ENCODE measurements around the gene GLIPR2.
"Not testable (repeated sequence)": the region's sequence is repeated elsewhere in the genome, so short reads cannot be mapped to it uniquely, and the experiment has no call there.

The GLIPR2 gene, protein sequence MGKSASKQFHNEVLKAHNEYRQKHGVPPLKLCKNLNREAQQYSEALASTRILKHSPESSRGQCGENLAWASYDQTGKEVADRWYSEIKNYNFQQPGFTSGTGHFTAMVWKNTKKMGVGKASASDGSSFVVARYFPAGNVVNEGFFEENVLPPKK

DNA sequence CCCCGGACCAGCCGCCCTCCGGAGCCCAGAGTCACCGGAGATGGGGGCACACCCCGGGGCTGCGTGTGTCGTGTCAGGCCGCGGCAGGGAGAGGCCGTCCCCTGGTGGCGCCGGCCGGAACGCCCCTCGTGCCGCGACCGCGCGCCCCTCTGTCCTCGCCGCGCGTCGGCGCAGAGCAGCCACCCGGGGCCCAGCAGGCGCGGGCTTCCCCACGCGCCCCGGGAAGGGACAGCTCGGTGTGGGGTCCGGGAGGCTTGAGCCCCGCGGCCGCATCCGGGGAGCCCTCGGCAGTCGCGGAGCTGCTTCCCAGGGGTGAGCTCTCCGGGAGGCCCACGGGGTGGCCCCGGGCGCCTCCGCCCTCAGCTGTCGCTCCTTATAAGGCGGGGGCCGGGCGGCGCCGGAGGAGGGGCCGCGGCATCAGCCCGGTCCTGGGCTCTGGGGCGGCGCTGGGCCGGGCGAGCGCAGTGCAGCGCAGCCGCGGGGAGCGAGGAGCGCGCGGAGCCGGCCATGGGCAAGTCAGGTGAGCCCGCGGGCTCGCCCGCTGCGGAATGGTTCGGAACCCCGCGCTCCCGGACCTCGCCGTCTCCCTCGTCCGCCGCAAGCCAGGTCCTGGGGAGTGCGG, at the start of gene GLIPR2:
Gene GLIPR2 (plus strand): TSS at position 462 of the 622 bp plus-strand sequence. CDS start 46 bp downstream, at position 508.
- peak; percentile 59 for DNase-seq

DNA sequence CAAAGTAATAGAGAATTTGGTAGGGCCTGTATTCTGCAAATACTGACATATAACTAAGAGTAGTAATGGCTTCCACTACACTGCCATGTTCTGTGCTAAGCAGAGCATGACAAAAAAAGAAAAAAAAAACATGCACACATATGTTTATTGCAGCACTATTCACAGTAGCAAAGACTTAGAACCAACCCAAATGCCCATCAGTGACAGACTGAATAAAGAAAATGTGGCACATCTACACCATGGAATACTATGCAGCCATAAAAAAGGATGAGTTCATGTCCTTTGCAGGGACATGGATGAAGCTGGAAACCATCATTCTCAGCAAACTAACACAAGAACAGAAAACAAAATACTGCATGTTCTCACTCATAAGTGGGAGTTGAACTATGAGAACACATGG, 49.5 kb upstream of the GLIPR2 start:
- DNase-seq: not testable (repeated sequence)

DNA sequence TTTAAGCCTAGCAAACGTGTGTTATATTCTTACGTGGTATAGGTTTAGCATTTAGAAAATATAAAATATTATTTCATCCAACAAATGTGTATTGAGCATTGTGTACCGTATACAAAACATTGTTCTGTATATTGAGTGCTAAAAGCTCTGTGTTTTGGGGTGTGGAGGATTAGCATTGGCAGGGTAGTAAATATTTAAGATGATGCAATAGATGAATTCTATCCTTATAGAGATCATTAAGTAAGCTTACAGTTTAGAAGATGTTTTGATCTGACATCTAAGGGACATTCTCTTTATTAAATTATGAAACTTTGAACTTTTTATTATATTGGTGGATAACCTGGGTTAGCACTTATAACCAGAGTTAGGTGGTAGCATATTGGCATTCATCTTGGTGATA, 48.5 kb upstream of the GLIPR2 start:
- DNase-seq: no peak

DNA sequence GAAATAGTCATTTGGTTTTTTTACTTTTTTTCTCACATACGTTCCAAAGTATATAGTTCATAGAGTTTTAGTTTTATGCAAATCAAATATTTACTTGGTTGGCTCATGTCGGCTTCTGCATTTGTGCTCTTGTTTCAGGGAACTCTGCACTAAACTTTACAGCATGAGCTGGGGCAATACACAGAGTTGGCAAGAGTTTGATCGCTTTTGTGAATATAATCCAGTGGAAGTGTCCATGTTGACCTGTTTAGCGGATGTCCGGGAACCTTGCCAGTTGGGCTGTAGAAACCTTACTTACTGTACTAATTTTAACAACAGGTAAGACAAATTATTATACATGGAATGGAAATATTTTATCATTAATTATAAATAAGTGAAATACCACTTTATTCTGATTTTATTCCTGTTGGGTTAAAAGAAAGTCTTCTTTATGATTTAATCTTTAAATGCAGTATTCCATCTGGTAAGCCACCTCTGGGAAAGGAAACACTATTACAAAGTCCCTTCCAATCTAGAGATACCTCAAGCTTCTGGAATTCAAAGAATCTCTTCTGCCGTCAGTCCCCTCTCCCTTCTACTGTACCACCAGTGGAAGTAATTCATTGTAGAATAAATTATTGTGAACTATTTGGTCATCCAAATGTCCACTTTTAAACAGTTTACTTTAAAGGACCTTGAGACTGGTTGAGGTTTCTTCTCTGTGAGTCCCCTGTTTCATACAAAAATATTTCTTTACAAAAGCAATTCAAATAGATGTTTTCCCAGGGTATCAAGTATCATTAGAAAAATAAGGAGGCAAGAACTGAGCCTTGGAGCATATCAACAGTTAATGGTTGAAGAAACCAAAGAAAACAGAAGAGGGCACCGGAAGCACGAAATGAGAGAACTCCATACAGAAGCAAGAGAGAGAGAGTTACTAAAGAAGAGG, 45.2 kb upstream of the GLIPR2 start:
- DNase-seq: no peak

DNA sequence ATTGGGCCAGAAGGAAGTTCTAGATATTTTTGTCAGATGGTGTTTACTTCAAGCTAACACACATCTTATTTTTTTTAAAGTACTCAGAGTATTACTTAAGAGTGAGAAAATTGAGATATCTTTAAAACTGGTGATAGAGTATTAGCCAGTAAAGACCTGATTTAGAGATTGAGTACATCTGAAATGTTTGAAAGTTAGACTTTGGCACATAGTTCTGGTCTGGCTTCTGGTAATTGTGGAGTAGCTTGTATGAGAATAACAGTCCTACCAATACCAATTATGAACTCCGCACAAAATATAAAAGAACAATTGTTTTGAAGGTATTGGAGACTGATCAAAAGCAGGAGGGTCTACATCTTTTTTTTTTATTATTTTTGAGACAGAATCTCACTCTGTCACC, 44.5 kb upstream of the GLIPR2 start:
- DNase-seq: no peak

DNA sequence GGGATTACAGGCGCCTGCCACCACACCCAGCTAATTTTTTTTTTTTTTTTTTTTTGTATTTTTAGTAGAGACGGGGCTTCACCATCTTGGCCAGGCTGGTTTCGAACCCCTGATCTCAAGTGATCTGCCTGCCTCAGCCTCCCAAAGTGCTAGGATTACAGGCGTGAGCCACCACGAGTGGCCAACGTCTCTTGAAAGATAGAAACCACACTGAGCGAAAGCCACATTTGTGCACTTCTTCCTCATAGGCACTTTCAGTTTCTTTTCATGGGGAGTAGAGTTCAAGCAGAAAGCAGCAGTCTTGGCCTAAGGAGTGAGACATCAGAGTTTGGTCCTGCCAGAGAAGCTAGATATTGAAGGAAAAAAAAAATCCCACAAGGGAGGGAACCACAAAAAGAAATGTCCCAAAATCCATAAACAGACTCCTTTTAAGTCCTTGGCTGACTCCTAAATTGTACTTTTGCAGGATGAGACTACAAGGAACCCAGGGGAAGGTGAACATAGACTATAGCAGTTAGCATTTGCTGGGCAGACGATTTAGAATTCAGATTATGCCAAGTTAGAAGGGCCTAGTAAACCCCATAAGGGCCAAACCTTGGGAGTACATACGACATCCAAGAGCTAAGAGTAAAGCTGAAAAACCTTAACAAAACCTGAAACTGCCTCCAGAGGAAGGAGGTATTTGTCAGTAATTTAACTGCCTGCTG, 43.9 kb upstream of the GLIPR2 start:
- no peak for DNase-seq

DNA sequence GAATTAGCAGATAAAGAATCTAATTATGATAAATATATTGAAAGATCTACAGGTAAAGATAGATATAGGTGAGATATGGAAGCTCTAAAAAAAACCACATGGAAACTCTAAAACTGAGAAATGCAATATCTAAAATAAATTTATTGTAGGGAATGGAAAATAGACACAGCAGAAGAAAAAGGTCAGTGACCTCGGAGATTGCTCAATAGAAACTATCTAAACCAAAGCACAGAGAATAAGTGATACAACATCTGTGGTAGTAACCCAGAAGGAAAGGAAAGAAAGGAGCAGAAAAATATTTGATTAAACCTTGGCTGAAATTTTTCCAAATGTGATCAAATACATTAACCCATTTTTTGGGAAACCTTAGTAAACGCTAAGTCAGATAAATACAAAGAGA, 43.1 kb upstream of the GLIPR2 start:
- no peak for DNase-seq

DNA sequence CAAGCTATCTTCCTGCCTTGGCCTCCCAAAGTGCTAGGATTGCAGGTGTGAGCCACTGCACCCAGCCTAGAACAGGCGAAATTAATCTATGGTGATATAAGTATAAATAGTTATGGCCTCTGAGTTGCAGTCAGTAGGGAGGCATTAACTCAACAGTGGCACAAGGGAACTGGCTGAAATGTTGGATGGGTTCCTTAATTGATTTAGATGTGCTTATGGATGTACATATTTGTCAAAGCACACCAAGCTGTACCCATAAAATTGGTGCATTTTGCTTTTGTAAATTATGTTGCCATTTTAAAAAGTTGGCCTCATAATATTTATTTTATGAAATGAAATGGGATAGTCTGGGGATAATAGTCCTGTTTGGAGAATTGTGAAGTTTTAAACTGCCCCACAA, 36.8 kb upstream of the GLIPR2 start:
- no peak for DNase-seq

DNA sequence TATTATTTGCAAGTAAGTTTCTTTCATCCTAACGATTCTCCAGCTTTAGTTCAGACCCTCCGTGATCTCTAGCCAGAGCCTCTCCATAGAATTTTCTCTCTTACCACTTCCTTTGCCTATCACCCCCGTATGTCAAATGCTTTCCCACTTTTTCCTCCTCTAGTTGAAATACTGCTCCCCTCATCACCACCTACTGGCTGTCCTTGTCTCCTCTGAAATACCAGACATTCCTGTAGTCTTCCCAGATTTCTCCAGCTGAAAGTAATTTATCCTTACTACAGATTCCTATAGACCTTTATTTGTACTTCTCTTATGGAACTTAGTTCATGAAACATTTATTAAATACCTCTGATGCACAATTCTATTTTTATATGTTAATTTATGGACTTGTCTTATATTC, 36.0 kb upstream of the GLIPR2 start:
- DNase-seq: no peak

DNA sequence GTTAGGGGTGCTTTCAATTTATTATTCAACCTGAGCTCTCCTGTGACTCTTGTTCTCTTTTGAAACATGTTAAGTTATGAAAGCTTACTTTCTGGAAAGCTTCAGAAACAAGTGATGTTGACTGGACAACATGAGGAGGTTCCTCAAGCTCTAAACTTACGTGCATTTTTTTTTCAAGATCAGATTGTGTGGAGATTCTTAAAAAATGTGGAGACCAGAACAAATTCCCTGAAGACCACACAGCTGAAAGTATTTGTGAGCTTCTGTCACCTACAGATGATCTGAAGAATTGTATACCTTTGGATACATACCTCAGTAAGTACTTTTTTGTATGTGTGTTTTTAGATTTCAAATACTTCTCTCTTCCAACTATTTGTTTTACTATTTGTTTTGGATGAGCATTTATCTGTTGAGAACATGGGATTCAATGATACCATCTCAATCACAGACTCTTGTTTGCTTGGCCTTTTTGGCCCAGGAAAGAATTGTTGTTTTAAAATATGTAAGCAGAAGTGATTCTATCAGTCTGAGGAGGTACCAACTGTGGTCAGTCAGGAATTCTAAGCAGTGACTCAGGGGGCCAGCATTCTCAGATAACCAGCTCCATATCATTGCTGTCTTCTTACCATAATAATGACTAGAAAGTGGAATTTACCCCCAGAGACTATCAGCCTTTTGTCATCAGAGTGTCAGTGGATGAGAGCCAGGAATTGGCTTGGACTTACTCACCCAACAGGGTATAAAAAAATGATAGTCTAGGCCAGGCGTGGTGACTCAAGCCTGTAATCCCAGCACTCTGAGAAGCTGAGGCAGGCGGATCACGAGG, 34.4 kb upstream of the GLIPR2 start:
- DNase-seq: no peak

DNA sequence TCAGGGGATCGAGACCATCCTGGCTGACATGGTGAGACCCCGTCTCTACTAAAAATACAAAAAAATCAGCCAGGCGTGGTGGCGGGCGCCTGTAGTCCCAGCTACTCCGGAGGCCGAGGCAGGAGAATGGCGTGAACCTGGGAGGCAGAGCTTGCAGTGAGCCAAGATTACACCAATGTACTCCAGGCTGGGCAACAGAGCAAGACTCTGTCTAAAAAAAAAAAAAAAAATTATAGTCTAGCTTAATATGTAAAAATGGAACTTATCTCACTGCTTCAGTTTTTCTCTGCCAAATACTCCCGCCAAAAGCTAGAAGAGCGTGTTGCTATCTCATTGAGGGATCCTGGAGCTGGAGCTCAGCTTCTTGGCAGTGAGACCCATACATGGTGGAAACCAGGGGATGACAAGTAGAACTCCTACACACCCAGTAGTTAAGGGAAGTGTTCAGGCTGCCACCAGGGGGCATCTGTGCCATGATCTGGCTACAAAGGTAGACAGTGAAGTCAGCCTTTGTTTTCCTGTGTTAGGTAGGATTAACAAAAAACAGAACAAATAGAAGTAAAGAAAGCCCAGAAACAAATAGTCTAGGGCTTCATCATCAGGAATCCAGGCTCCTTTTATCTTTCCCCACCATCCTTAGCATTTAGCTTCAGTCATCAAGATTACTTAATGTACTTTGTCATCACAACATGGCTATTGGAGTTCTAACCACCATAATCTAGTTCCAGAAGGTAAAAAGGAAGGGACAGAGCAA, 33.6 kb upstream of the GLIPR2 start:
- peak; percentile 63 for DNase-seq

DNA sequence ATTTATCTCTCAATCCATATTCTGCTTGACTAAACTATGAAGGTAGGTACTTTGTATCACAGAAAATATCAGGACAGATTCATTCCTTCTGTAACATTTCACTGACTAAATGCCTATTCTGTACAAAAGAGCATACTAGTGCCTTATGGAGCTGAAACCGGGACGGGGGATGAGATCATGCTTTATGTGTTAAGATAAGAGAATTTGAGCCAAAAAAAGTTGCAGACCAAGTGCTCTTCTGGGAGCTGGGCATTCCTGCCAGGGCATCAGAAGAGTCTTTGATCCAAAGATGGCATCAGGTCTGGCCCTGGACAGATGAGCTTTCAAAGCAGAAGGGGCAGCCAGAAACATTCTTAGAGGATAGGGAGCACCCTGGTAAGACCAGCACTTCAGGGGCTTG, 27.5 kb upstream of the GLIPR2 start:
- no peak for DNase-seq

DNA sequence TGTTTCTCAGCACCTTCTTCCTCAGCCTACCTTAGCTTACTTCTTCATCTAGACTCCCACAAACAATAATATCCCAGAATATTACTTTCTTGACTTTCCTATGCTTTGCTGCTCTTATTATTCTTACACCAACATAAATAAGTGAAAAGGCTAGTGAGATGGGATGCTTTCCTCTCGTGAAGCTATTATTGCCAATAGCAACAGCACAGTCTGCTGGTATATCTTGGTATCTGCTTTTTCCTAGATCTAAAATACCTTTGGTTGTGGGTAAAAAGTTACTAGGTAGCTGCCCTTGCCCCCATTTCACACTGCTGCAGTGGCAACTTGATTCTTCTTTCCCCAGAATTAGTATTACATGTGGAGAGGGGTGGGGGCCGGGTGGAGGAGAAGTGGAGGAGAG, 26.1 kb upstream of the GLIPR2 start:
- DNase-seq: no peak

DNA sequence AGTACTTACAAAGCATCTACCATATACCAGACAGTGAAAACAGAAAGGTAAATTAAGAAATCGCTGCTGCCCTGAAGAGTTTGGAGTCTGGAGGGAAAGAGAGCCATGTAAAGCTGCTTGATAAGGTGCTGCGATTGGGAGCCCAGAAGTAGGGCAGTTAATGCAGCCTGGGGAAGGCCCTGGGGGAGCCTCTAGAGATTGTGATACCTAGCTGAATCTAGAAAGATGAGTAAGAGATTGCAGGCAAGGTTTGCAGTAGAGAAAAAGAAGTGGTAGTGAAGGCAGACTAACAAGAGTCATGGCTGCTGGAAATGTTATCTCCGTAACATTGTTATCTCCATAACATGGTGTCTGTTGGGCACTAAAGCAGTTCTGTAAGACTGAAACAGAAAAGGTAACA, 24.0 kb upstream of the GLIPR2 start:
- no peak for DNase-seq

DNA sequence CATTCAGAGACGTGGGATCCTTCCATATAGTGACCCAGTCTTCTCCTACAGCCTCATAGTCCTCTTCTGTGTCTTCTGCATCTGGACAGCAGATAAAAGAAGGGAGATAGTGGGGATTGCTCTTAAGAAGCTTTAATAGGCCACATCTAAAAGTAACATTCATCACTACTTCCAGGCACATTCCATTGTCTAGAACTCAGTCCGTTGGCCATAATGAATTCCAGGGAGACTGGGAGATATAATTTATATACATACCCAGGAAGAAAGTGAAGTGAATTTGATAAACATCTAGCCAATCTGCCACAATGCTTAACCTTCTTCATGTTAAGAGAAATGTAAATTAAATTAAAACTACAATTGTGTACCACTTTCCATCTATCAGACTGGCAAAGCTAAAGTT, 22.5 kb upstream of the GLIPR2 start:
- no peak for DNase-seq

DNA sequence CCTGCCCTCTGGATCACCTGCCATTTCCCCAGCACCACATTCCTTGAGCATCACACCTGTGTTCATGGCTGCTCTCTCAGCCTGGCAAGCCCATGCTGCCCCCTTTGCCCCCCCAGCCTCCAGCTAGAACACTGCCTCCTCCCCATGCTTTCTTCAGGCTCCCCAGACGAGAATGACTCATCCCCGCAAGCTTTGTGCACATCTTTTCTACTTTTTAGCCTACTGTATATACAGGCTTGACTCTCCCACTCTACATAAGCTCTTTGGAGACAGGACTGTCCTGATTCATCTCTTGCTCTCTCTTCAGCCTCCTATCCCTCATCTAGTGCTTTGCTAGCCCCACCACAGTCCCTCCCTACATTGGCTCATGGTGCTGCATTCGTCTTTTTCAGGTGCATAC, 19.9 kb upstream of the GLIPR2 start:
- DNase-seq: no peak

DNA sequence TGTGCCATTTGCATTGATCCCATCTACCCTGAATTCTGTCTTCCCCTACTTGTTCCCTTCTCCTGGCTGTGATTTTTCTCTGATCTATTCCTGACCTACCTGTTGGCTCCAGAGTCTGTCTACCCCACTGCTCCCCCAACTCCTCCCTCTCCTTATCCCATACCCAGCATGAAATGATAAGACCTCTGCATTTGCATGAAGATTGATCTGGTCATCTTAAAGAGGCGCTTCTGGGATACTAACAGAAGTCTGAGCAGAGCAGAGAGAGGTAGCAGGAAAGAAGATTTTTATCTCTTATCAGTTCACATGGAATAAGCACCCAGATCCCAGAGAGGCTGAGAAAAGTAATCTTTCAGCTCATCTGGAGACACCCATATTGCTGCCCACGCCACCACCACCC, 18.3 kb upstream of the GLIPR2 start:
- no peak for DNase-seq

DNA sequence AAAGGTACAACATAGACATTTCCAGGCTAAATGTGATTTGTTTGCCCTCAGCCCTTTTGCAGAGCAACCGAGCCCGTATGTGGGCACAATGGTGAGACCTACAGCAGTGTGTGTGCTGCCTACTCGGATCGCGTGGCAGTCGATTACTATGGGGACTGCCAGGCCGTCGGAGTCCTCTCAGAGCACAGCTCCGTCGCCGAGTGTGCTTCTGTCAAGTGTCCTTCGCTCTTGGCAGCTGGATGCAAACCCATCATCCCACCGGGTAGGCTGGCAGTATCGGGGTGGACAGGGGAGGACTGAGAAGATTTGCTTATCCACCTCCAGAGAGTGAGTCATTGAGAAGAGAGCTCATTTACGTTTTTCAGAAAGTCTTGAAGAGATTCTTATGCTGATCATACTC, 17.8 kb upstream of the GLIPR2 start:
- DNase-seq: no peak

DNA sequence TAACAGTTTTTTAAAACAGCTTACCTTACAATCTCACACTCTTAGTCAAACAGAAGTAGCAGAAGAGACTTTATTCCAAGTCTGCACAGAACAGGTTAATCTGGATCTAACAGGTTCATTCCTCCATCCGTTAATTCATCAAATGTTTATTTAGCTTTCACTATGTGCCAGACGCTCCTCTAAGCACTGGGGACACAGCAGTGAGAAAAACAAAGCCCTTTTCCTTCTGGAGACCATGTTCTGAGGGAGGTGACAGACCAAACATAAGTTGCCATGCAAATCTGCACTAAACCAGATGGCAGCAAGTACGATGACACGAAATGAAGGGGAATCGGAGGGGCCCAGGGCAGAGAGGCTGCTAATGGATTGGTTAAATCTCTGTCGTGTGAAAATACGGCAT, 17.1 kb upstream of the GLIPR2 start:
- DNase-seq: no peak

DNA sequence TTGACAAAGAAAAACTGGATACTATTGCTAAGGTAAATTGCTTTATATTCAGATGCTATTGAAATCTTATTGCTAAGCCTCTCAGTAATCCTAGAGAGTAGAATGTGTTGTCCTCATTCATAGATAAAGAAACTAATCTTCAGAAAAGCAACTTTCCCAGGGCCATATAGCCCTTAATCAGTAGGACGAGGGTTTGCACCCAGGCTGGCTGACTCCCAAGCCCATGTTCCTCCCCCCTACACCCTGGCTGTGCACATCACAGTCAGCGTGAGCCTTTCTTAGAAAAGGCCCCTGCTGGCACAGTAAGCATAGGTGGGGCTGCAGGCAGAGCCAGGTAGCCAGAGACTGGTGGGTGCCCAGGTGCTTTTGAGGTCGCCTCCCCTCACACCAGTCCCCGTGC, 15.8 kb upstream of the GLIPR2 start:
- DNase-seq: no peak

DNA sequence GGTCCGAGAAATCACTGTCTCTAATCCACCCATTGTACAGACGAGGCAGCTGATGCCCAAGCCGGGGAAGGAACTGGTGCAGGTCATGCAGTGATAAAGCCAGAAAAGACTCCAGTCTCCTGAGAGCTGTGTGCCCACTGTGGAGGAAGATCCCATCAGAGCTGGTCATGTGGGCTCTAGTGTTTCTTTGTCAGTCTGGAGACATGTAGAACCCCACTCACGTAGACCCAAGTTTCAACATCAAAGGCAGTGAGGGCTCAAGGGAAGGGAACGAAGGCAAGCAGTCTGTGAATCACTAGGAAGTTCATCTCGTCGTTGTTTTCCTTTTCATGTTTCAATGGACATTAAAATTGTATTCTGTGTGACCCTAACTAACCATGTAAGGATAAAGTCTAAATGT, 14.6 kb upstream of the GLIPR2 start:
- no peak for DNase-seq

DNA sequence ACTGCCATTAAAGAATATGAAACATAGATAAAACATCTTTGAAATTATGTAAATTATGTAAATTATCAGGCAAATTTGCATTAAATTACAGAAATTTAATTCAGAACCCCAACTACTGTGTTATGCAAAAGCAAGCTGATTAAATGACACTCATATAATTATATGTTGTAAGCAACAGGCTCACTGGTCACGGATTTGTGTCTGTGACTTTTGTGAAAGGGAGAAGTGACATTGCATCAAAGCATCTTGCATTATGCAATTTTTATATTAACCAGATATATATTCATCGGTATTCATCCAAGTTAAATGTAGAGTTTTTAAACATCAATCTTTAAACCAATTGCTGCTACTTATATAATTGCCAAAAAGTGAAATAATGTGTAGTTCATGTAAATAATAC, 13.0 kb upstream of the GLIPR2 start:
- DNase-seq: no peak
